NCI-H1105 treated with DMSO at 0.1 percent for 48 hours (cell line): Measurements from ENCODE around the gene KCNC2.

ENCODE experiments used
- DNase-seq: peaks from one replicate; lab custom pipeline; 2025; lab: John Stamatoyannopoulos, UW

The KCNC2 gene

GRCh38 chr12:75058228-75058627 lies 151.4 kb downstream of the KCNC2 start:
- no peak for DNase-seq

GRCh38 chr12:75048767-75049166 lies 160.9 kb downstream of the KCNC2 start:
- peak; percentile 67 for DNase-seq

GRCh38 chr12:75047885-75048525 lies 161.6 kb downstream of the KCNC2 start:
- DNase-seq: no peak

GRCh38 chr12:75042125-75042524 lies 167.5 kb downstream of the KCNC2 start:
- no peak for DNase-seq

GRCh38 chr12:75041472-75041871 lies 168.2 kb downstream of the KCNC2 start:
- DNase-seq: no peak

- DNase-seq: no peak
These were observed 189.5 kb downstream of the KCNC2 start for GRCh38 chr12:75020068-75020557.

GRCh38 chr12:75011120-75011519 lies 198.5 kb downstream of the KCNC2 start:
- DNase-seq: no peak

GRCh38 chr12:75007133-75007532 lies 202.5 kb downstream of the KCNC2 start:
- DNase-seq: no peak

GRCh38 chr12:75000120-75000519 lies 209.5 kb downstream of the KCNC2 start:
- DNase-seq: no peak

- DNase-seq: no peak
These were observed 210.2 kb downstream of the KCNC2 start for GRCh38 chr12:74999474-74999873.
